HG03060 (cell line): Measurements from ENCODE around the gene SPATC1L.
"Not testable (repeated sequence)": the region's sequence is repeated elsewhere in the genome, so short reads cannot be mapped to it uniquely, and the experiment has no call there.

Experiments used
- ATAC-seq: cut with Tn5 transposase; IDR thresholded peaks from one replicate; pipeline ENCODE4 v1.9.1; 2021; ENCODE audit warnings: low read depth, moderate number of reproducible peaks; ENCODE audit not compliant: unreplicated experiment

Gene SPATC1L

GRCh38 chr21:46152927-46153246 is 31.4 kb downstream of the SPATC1L start:
- no peak for ATAC-seq

DNA sequence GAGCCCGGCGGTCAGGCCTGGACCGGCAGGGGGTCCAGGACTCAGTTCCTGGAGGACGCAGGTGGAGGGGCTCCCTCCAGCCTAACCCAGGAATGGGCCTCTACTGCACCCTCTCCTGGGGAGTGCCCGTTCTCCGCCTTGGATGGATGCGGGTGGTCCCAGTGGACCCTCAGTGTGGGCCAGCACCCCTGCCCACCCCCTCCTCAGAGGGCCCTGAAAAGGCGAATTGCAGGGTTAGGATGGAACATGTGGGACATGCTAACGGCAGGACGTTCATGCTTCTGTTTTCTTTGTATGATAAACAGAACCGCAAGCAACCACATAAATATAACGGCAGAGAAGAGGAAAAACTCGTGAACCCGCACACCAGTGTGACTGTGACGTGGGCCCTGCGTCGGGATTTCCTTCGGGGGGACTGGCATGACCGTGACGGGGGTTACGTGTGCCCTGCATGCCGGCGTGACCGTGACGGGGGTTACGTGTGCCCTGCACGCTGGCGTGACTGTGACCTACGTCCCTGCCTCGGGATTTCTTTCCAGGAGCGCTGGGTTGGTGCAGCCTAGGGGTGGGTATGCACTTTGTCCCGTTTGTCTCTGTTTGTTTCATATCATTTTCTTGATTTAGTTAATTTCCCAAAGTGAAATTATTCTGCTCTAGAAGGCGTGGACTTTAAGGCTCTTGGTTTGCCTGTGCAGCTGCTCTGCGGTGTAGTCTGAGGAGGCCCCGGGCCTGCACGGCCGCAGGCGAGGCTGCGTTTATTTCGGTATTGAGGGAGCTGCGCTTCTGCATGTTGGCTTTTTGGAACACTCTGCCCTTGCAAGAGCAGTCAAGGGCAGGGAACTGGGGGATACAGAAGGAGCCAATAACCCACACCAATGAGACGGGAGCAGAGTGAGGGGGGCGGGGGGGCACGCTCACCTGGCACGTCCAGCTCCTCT is 32.0 kb downstream of the SPATC1L start:
- no peak for ATAC-seq

DNA sequence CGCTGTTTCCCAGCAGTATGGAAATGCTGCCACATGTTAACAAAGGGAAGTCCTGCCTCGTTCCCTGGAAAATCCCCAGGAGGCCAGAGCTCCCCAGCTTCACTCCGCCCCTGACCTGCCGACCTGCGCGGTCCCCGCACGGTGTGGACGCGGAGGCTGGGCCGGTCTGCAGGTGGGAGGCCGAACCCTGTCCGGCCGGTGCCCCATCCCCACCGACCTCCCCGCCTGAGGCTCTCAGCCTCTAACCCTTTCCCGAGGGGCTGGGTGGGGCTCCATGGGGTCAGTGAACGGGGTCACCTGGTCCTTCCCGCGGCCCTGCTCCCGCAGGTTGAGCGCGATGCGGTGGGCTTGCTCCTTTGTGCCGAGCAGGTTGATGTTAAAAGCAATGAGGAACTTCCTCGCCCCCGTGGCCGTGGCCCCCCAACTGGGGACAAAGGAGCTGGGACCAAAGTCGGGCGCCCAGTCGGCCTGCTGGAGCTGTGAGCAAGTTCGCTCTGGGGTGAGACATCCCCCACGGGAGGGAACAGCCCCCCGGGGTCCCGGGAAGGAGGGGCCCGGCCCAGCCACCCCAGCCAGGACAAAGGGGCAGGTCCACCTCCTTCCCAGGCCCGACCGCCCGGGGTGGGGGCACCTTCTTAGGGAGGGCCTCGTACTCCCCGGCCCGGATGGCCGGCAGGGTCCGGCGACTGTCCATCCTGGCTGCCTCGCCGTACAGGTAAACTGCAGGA is 32.8 kb downstream of the SPATC1L start:
- no peak for ATAC-seq

DNA sequence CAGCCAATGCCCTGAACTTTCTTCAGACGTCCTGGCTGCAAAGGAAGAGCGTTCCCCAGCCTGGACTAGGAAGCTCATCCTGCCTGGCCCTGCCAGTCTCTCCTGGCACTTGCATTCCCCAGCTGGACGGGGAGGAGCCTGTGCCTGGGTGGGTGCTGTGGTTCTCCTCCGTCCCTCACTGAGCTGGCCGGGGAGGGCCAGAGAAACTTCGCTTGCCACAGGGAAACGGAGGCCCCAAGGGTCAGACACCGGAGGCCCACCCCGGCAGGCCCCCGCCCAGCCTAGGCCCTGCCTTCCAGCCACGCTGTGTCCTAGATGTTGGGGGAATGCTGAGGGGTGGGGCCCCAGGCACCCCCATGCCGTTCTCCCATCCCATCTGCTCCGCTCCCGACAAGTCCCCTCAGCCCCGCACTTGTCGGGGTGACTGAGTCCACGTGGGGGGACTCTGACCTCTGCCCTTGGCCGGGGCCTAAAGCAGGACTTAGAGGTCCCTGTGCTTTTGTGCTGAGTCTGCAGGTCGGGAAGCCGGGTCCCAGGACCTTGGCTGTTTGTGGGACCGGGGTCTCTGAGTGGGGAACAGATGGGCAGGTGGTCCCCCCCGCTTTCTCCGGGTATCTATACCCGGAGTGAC is 33.7 kb downstream of the SPATC1L start:
- no peak for ATAC-seq

DNA sequence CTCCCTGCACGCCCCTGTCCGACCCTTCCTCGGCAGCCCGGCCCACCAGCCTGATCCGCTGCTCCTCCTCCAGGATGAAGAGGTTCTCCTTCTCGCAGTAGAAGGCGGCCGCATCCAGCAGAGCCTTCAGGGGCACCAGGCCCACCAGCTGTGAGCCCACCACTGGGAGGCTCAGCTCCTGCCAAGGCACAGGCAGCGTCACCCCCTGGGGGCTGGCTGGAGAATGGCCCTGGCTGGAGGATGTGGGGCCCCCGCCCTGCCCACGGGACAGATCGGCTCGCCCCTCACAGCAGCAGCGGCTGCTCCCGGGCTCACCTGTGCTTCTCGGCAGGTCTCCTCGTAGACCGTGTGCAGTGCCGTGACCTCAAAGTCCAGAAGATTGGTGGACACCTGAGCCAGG is 34.2 kb downstream of the SPATC1L start:
- no peak for ATAC-seq

DNA sequence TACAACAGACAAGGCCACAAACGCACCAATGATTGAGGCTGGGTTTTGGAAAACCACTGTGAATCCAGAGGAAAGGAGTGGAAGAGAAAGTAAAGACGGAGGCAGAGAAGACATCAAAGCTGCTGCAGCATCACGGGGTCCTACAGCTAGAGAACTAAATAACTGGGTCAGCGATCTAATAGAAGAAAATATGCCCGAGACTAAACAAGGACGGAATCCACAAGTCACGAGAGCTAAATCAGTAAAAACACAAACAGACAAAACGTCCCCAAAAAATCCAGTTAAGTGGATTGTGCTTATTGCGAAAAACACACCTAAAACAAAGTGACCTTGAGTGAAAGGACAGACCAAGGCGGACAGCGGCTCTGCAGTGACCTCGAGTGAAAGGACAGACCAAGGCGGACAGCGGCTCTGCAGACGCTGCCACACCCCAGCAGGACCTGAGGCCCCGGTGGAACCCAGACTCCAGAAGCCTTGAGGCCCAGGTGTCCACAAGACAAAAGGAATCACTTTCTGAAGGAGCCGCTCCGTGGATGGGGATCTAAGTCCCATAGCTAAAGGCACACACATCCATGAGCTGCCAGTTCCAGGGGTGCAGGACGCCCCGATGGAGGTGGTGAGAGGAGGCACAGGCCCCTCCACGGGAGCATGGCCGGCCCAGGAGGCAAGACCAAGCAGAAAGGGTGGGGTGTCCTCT is 34.9 kb downstream of the SPATC1L start:
- ATAC-seq: no peak

GRCh38 chr21:46148106-46148505 is 36.2 kb downstream of the SPATC1L start:
- ATAC-seq: no peak

- ATAC-seq: not testable (repeated sequence)
Measured at GRCh38 chr21:46147429-46147828, 36.8 kb downstream of the SPATC1L start.

DNA sequence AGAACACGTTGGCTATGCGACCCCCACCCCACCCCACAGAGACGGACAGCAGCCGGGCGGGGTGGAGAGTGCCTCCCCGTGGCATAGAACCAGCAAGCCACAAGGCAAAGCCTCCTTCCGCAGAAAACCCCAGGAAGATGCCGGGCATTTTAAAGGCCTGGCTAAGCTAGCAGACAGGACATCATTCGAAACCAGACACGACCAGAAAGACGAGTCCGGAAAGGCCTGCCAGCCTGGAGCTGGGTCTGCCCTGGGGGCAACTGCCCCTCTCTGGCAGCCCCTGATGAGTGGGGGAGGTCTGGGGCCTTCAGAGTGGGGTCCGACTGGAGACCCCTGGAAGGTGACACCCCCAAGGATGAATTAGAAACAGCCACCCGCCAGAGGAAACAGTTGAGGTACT is 37.4 kb downstream of the SPATC1L start:
- no peak for ATAC-seq

DNA sequence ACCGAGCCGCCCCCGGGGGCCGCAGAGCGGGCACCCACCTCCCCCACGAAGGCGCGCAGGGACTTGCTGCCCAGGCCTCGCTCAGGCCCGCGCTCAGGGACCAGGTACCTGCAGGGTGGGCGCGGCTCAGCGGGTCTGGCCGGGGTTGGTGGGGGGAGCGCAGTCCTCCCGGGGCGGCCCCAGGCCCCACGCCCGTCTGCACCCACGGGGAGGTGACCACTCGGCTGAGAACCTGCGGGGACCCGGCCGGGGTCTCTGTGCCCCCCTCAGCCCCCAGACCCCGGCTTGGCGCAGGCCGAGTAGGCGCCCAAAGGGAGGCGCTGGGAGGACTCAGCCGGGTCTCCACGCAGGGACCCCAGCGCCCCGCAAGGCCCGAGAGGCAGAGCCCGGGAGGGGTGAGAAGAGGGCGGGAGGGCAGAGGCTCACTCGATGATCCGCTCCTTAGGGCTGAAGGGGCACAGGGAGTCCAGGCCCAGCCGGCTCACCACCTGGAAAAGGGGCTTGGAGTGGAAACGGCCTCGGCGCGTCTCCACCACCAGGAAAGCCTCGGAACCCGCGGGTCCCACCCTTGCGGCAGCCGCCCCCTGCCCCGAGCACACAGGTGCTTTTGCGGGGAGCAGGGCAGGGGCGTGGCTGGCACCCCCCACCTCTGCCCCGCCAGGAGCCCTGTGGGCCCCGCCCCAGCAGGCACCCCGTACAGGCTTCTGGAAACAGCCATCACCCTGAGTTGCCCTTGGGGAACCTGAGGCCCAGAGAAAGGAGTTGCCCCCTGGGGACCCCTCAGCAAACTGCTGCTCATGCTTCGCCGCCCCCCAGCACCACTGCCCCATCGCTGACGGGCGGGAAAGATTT is 38.2 kb downstream of the SPATC1L start:
- no peak for ATAC-seq

DNA sequence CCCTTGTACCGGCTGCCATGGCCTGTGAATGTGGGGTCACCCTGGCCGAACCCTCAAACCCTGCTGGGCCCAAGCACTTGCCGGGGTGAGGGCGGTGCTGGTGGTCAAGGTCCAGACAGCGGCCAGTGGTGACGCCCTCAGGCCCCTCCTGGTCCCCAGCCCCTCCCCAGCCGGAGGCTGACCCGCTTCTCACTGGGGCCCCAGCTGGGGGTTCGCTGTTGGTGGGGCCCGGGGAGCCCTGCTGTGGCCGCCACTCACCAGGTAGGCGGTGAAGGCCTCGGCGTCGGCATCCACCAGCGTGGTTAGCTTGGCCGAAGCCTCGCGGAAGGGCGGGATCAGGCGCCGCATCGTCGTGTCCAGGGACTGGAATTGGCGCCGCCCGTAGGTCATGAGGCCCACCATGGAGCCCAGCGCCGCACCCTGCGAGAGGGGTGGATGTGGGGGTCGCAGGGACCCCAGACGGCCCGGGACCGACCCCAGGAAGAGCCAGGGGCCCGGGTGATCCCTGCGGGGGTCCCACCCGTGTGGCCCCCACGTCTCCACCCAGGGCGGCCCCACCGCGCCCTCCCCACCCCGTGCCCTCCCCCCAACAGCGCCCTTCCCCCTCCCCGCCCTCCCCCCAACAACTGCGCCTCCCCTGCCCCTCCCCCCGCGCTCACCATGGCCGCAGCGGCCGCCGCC is 39.0 kb downstream of the SPATC1L start:
- ATAC-seq: no peak

DNA sequence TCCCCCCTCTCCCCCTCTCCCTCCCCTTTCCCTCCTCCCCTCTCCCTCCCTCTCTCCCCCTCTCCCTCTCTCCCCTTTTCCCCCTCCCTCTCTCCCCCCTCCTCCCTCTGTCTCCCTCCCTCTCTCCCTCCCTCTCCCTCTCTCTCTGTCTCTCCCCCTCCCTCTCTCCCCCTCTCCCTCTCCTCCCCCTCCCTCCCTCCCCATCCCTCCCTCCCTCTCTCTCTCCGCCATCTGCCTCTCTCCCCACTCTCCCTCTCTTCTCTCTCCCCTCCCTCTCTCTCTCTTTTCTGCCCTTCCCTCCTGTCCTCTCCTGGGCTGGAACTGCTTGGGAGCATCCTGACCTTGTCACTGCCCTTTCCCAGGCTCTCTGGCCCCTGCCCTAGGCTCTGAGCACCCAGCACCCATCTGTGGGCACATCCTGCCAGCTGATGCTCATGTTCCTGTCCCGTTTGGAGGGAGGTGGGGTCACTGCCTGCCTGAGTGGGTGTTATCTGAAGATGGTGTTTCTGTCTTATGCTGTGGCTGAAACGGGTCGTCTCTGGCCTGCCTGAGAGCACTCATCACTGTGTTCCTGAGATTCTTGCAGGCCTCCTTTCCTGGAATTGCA is 39.7 kb downstream of the SPATC1L start:
- no peak for ATAC-seq

DNA sequence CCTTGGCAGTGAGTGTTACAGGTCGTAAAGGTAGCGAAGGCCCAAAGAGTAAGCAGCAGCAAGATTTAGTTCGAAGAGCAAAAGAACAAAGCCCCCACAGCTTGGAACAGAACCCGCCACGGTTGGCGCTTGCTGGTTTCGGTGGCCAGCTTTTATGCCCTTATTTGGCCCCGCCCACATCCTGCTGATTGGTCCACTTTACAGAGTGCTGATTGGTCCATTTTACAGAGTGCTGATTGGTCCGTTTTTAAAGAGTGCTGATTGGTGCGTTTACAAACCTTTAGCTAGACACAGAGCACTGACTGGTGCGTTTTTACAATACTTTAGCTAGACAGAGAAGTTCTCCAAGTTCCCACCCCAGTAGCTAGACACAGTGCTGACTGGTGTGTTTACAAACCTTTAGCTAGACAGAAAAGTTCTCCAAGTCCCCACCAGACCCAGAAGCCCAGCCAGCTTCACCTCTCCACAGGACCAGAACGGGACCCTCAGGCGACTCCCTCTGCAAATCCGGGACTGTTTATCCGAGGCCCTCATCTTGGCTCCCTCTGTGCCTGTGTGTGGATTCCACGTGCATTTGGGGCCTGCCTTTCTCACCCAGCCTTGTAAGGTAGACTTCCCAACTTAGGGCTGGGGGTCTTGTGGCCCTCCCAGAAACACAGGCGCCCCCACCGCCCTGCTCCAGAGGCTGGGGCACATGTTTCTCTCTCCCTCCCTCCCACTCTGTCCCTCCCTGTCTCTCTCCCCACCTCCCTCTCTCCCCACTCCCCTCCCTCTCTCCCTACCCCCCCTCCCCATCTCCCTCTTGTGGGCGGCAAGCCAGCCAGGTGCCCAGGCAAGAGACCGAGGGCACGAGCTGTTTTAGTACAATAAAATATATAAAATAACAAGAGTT is 41.4 kb downstream of the SPATC1L start:
- ATAC-seq: no peak

DNA sequence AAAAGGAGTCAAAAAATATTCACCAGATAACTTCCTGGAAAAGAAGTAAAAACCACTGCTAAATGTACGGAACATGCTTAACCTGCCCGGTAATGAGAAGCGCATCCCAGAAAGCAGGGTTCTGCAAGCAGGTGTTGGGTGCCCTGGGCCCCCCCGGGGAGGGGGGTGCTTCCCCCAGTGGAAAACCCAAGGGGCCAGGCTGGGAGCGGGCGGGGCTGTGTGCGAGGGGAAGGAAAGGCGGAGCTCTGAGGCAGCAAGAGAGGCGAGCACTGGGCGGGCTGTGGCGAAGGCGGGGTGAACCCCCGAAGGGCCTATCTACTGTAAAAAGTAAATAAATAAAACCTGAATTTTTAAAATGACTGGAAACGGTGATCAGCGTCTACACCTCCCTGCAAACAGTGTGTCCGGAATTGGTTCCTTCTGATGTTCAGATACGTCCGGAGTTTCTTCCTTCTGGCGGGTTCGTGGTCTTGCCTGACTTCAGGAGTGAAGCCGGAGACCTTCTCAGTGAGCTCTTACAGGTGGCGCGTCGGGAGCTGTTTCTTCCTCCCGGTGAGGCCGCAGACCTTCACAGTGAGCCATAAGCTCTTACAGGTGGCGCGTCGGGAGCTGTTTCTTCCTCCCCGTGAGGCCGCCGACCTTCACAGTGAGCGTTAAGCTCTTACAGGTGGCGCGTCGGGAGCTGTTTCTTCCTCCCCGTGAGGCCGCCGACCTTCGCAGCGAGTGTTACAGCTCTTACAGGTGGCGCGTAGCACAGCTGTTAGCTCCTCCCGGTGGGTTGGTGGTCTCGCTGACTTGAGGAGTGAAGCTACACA is 42.3 kb downstream of the SPATC1L start:
- no peak for ATAC-seq

DNA sequence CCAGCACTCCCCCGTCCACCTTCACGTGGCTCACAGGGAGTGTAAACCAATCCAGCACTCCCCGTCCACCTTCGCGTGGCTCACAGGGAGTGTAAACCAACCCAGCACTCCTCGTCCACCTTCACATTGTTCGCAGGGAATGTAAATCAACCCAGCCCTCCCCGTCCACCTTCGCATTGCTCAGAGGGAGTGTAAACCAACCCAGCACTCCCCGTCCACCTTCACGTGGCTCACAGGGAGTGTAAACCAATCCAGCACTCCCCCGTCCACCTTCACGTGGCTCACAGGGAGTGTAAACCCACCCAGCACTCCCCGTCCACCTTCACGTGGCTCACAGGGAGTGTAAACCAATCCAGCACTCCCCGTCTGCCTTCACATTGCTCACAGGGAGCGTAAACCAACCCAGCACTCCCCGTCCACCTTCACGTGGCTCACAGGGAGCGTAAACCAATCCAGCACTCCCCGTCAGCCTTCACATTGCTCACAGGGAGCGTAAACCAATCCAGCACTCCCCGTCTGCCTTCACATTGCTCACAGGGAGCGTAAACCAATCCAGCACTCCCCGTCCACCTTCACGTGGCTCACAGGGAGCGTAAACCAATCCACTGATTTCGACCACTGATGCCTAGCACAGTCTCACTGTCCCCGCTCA is 43.8 kb downstream of the SPATC1L start:
- not testable (repeated sequence) for ATAC-seq

- no peak for ATAC-seq
Measured at GRCh38 chr21:46139686-46140085, 44.6 kb downstream of the SPATC1L start.
